RPMI8226 (cell line): ENCODE data around the gene NLGN1.
"Not testable (repeated sequence)": the region's sequence is repeated elsewhere in the genome, so short reads cannot be mapped to it uniquely, and the experiment has no call there.

ENCODE experiments used
- DNase-seq: peaks from one replicate; pipeline ENCODE4 v3.0.0-alpha.2; 2015

Gene NLGN1

GRCh38 chr3:173430576-173430975 is 33.0 kb downstream of the NLGN1 start:
- DNase-seq: no peak

- DNase-seq: no peak
These were observed 41.5 kb downstream of the NLGN1 start for GRCh38 chr3:173439004-173439403.

- no peak for DNase-seq
These were observed 43.0 kb downstream of the NLGN1 start for GRCh38 chr3:173440514-173440913.

GRCh38 chr3:173451561-173451960 is 54.0 kb downstream of the NLGN1 start:
- not testable (repeated sequence) for DNase-seq

- DNase-seq: no peak
These were observed 65.7 kb downstream of the NLGN1 start for GRCh38 chr3:173463250-173463649.

GRCh38 chr3:173465112-173465511 is 67.6 kb downstream of the NLGN1 start:
- no peak for DNase-seq

GRCh38 chr3:173465898-173466678 is 68.5 kb downstream of the NLGN1 start:
- DNase-seq: no peak

- no peak for DNase-seq
These were observed 70.0 kb downstream of the NLGN1 start for GRCh38 chr3:173467501-173467900.

- no peak for DNase-seq
These were observed 75.7 kb downstream of the NLGN1 start for GRCh38 chr3:173473237-173473636.

- no peak for DNase-seq
These were observed 81.8 kb downstream of the NLGN1 start for GRCh38 chr3:173479301-173479700.

GRCh38 chr3:173501931-173502489 is 104.5 kb downstream of the NLGN1 start:
- DNase-seq: no peak

- no peak for DNase-seq
These were observed 105.5 kb downstream of the NLGN1 start for GRCh38 chr3:173502983-173503568.

- no peak for DNase-seq
These were observed 113.0 kb downstream of the NLGN1 start for GRCh38 chr3:173510565-173510964.

- DNase-seq: no peak
These were observed 115.6 kb downstream of the NLGN1 start for GRCh38 chr3:173513123-173513522.

GRCh38 chr3:173529062-173529711 is 131.6 kb downstream of the NLGN1 start:
- peak; percentile 77 for DNase-seq

- DNase-seq: no peak
These were observed 134.1 kb downstream of the NLGN1 start for GRCh38 chr3:173531602-173532001.

GRCh38 chr3:173538410-173538809 is 140.9 kb downstream of the NLGN1 start:
- peak; percentile 12 for DNase-seq

- not testable (repeated sequence) for DNase-seq
These were observed 148.0 kb downstream of the NLGN1 start for GRCh38 chr3:173545590-173545989.

- no peak for DNase-seq
These were observed 149.5 kb downstream of the NLGN1 start for GRCh38 chr3:173547070-173547469.

GRCh38 chr3:173548261-173548660 is 150.7 kb downstream of the NLGN1 start:
- peak; percentile 17 for DNase-seq

- no peak for DNase-seq
These were observed 155.0 kb downstream of the NLGN1 start for GRCh38 chr3:173552526-173552925.

GRCh38 chr3:173553635-173554280 is 156.2 kb downstream of the NLGN1 start:
- peak; percentile 44 for DNase-seq

GRCh38 chr3:173556546-173556945 is 159.0 kb downstream of the NLGN1 start:
- no peak for DNase-seq
